ENCODE data around the gene RBP5.

DNA sequence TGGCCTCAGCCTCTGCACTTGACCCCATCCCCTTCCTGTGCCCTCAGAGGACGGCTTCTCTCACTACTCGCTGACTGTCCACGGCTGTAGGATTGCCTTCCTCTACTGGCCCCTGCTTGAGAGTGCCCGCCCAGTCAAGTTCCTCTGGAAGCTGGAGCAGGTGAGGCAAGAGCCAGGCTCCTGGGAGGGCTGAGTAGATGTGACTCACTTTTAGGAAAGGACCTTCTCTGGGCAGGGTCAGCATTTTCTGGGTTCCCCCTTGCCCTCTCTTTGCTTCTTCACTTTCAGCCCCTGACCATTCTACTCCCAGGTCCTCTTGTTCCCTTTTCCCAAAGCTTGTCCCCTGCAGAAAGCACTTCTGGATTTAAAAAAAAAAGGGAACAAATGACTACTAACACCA is 9.2 kb upstream of the RBP5 start:
- TF ChIP-seq, protein P1, sequence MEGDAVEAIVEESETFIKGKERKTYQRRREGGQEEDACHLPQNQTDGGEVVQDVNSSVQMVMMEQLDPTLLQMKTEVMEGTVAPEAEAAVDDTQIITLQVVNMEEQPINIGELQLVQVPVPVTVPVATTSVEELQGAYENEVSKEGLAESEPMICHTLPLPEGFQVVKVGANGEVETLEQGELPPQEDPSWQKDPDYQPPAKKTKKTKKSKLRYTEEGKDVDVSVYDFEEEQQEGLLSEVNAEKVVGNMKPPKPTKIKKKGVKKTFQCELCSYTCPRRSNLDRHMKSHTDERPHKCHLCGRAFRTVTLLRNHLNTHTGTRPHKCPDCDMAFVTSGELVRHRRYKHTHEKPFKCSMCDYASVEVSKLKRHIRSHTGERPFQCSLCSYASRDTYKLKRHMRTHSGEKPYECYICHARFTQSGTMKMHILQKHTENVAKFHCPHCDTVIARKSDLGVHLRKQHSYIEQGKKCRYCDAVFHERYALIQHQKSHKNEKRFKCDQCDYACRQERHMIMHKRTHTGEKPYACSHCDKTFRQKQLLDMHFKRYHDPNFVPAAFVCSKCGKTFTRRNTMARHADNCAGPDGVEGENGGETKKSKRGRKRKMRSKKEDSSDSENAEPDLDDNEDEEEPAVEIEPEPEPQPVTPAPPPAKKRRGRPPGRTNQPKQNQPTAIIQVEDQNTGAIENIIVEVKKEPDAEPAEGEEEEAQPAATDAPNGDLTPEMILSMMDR (conservative IDR thresholded peaks at IDR 0.05; ENCODE audit: low read depth, low read length) = no peak
- TF ChIP-seq EZH2 (IDR thresholded peaks at IDR 0.05; ENCODE audit: borderline replicate concordance, low read depth, low read length, poor library complexity, severe bottlenecking) = no peak

Data from A673 (cell line).